HEK293T (cell line): ENCODE results near the gene NUDT14.

Source experiments
- CTCF ChIA-PET: fragments of 350-600 bp; formaldehyde crosslinking; extraction: SDS; loops from one replicate; lab custom pipeline; 2021; ENCODE audit warnings: antibody characterized with exemption, inconsistent platforms; lab: Yijun Ruan, JAX
- POLR2A ChIA-PET: fragments of 350-600 bp; formaldehyde crosslinking; extraction: SDS; loops from one replicate; lab custom pipeline; 2020; ENCODE audit warnings: antibody characterized with exemption, inconsistent platforms; lab: Yijun Ruan, JAX
- DNase-seq: peaks from one replicate; pipeline ENCODE4 v3.0.0; 2012; ENCODE audit warnings: mixed read lengths; ENCODE audit errors: extremely low spot score
- ARNT ChIP-seq: fragments of 450-650 bp; IDR thresholded peaks from 2 replicates; pipeline ENCODE4 v1.6.1; 2017; ENCODE audit warnings: mild to moderate bottlenecking
- BHLHE40 ChIP-seq: fragments of 450-650 bp; IDR thresholded peaks from 2 replicates; pipeline ENCODE4 v1.6.1; 2016; ENCODE audit warnings: mild to moderate bottlenecking, moderate library complexity, borderline replicate concordance
- CTBP1 ChIP-seq: fragments of 450-650 bp; IDR thresholded peaks from 2 replicates; pipeline ENCODE4 v1.6.1; 2016; ENCODE audit warnings: borderline replicate concordance
- ELF4 ChIP-seq: fragments of 450-650 bp; IDR thresholded peaks from 2 replicates; pipeline ENCODE4 v1.6.1; 2017; ENCODE audit warnings: antibody characterized with exemption
- FOXA1 ChIP-seq: fragments of 450-650 bp; IDR thresholded peaks from 2 replicates; pipeline ENCODE4 v1.6.1; 2016; ENCODE audit warnings: mild to moderate bottlenecking
- FOXK2 ChIP-seq: fragments of 450-650 bp; IDR thresholded peaks from 2 replicates; pipeline ENCODE4 v1.6.1; 2016; ENCODE audit warnings: mild to moderate bottlenecking
- FOXM1 ChIP-seq: fragments of 450-650 bp; IDR thresholded peaks from 2 replicates; pipeline ENCODE4 v1.6.1; 2017; ENCODE audit warnings: mild to moderate bottlenecking, borderline replicate concordance
- HDGF ChIP-seq: fragments of 450-650 bp; IDR thresholded peaks from 2 replicates; pipeline ENCODE4 v1.6.1; 2017; ENCODE audit warnings: antibody characterized with exemption, borderline replicate concordance
- L3MBTL2 ChIP-seq: fragments of 450-650 bp; conservative IDR thresholded peaks from 2 replicates; pipeline ENCODE4 v1.6.1; 2016; ENCODE audit warnings: mild to moderate bottlenecking
- LEF1 ChIP-seq: fragments of 450-650 bp; IDR thresholded peaks from 2 replicates; pipeline ENCODE4 v1.6.1; 2017; ENCODE audit warnings: mild to moderate bottlenecking, borderline replicate concordance
- NFRKB ChIP-seq: fragments of 450-650 bp; IDR thresholded peaks from 2 replicates; pipeline ENCODE4 v1.6.1; 2016; ENCODE audit warnings: mild to moderate bottlenecking, moderate library complexity
- PKNOX1 ChIP-seq: fragments of 450-650 bp; IDR thresholded peaks from 2 replicates; pipeline ENCODE4 v1.6.1; 2016
- SP1 ChIP-seq: fragments of 450-650 bp; IDR thresholded peaks from 2 replicates; pipeline ENCODE4 v1.6.1; 2017
- SUZ12 ChIP-seq: fragments of 450-650 bp; IDR thresholded peaks from 2 replicates; pipeline ENCODE4 v1.6.1; 2016; ENCODE audit warnings: mild to moderate bottlenecking
- TARDBP ChIP-seq: fragments of 450-650 bp; IDR thresholded peaks from 2 replicates; pipeline ENCODE4 v1.6.1; 2016
- ZNF384 ChIP-seq: fragments of 450-650 bp; IDR thresholded peaks from 2 replicates; pipeline ENCODE4 v1.6.1; 2016

NUDT14 gene

GRCh38 chr14:105223770-105224544, 42.8 kb upstream of the NUDT14 start:
- TF ChIP-seq ZNF384 (no peak), FOXK2 (no peak), TARDBP (no peak), SUZ12 (no peak), LEF1 (no peak), ELF4 (no peak), NFRKB (no peak), ARNT (no peak), SP1 (no peak), PKNOX1 (no peak)
- CTCF ChIA-PET: no interaction called here
- no peak for DNase-seq
- POLR2A ChIA-PET: no interaction called here

- ChIA-PET CTCF (no interaction called here), POLR2A (no interaction called here)
- no peak for DNase-seq
- TF ChIP-seq FOXM1: no peak
- TF ChIP-seq ELF4: no peak
- no peak for TF ChIP-seq FOXK2
- TF ChIP-seq LEF1: no peak
- TF ChIP-seq TARDBP: no peak
- no peak for TF ChIP-seq PKNOX1
- TF ChIP-seq L3MBTL2: no peak
- no peak for TF ChIP-seq ARNT
- no peak for TF ChIP-seq SUZ12
- TF ChIP-seq HDGF: no peak
- TF ChIP-seq SP1: no peak
- TF ChIP-seq NFRKB: no peak
- TF ChIP-seq CTBP1: no peak
- no peak for TF ChIP-seq ZNF384
- no peak for TF ChIP-seq BHLHE40
- TF ChIP-seq FOXA1: no peak
These were observed 42.1 kb upstream of the NUDT14 start for GRCh38 chr14:105223260-105223659.

GRCh38 chr14:105221598-105222178, 40.6 kb upstream of the NUDT14 start:
- ChIA-PET CTCF (no interaction called here), POLR2A (interaction anchor here (1.0 kb wide), 1 partner anchor 93 kb away, joined by 3 read pairs; the partner anchor contains the start of gene PACS2)
- no peak for DNase-seq
- TF ChIP-seq PKNOX1 (no peak), ELF4 (no peak), FOXK2 (no peak), BHLHE40 (no peak), ARNT (no peak), SP1 (no peak), FOXM1 (no peak), HDGF (no peak), ZNF384 (no peak), L3MBTL2 (no peak), FOXA1 (no peak), CTBP1 (no peak), TARDBP (no peak), SUZ12 (no peak), NFRKB (no peak), LEF1 (no peak)

- TF ChIP-seq TARDBP: no peak
- TF ChIP-seq FOXK2: no peak
- no peak for TF ChIP-seq NFRKB
- no peak for TF ChIP-seq FOXM1
- DNase-seq: no peak
- CTCF ChIA-PET: interaction anchor here (0.8 kb wide), 1 partner anchor 14 kb away, joined by 3 read pairs; no protein-coding TSS in a partner anchor
- POLR2A ChIA-PET: interaction anchor here (1.0 kb wide), 2 partner anchors 27 to 94 kb away, joined by 3 read pairs; partner anchors contain the start of genes BTBD6 and PACS2
These were observed 39.8 kb upstream of the NUDT14 start for GRCh38 chr14:105220699-105221597.

GRCh38 chr14:105219753-105220152, 38.6 kb upstream of the NUDT14 start:
- TF ChIP-seq NFRKB (no peak), CTBP1 (no peak), FOXK2 (no peak), FOXM1 (no peak), PKNOX1 (no peak), BHLHE40 (no peak), ZNF384 (no peak), SUZ12 (no peak), HDGF (no peak)
- ChIA-PET CTCF (interaction anchor here (0.8 kb wide), 1 partner anchor 13 kb away, joined by 3 read pairs; no protein-coding TSS in a partner anchor), POLR2A (interaction anchor here (1.0 kb wide), 1 partner anchor 29 kb away, joined by 3 read pairs; the partner anchor contains the start of gene BTBD6)
- no peak for DNase-seq
